Measurements from ENCODE around the gene MFSD11.
"Not testable (repeated sequence)": the region's sequence is repeated elsewhere in the genome, so short reads cannot be mapped to it uniquely, and the experiment has no call there.

Gene MFSD11

GRCh38 chr17:76738468-76738850, 540 bp downstream of the MFSD11 start:
- 19% methylated on average over 4 of the region's 7 CpGs for WGBS
- peak overlapping the region in 1 of 2 experiments; percentile 23 for H3K18ac ChIP-seq (ENCODE audit: low read depth in 1 of 2, low read length in 2 of 2)
- H2BK12ac ChIP-seq (ENCODE audit: low read length in 2 of 2) = no peak overlapping the region
- peak overlapping the region; percentile 26 for H2BK15ac ChIP-seq (ENCODE audit: low read depth, poor library complexity, severe bottlenecking)
- no peak overlapping the region for H4K91ac ChIP-seq (ENCODE audit: low read length)
- DNase-seq = no peak
- H2AFZ ChIP-seq (ENCODE audit: low read depth, low read length) = no peak overlapping the region
- peak overlapping the region; percentile 95 for H3K4me2 ChIP-seq (ENCODE audit: low read length, poor library complexity, severe bottlenecking)
- H3K9me3 ChIP-seq (ENCODE audit: control insufficient read depth, low read length) = no peaks in the 10 kb centered on the region
- peak overlapping the region; percentile 96 for H3K27ac ChIP-seq (ENCODE audit: low read length, poor library complexity, severe bottlenecking)
- H3K79me1 ChIP-seq (replicated peaks; ENCODE audit: low read length, poor library complexity, severe bottlenecking) = peaks cover 7% of the 10 kb centered on the region
- H4K8ac ChIP-seq (ENCODE audit: low read length) = no peak overlapping the region
- no peak overlapping the region for H2BK120ac ChIP-seq (ENCODE audit: low read depth, low read length)
- peaks cover 12 to 46% of the 10 kb centered on the region in 2 experiments for H3K36me3 ChIP-seq (ENCODE audit: control insufficient read depth in 1 of 2, insufficient read depth in 2 of 2, low read depth in 1 of 2, low read length in 2 of 2)
- peak overlapping the region; percentile 91 for H3K9ac ChIP-seq (ENCODE audit: low read length)
- H3K14ac ChIP-seq (ENCODE audit: low read length in 2 of 2) = no peak overlapping the region
- no peak overlapping the region for H3K23ac ChIP-seq (ENCODE audit: low read length in 2 of 2)
- peak overlapping the region in 1 of 2 experiments; percentile 92 for H3K4me3 ChIP-seq (ENCODE audit: insufficient read depth in 1 of 2, low read depth in 1 of 2, low read length in 2 of 2)
- peak overlapping the region in 1 of 2 experiments; percentile 91 for H3K4ac ChIP-seq (ENCODE audit: low read depth in 1 of 2, low read length in 2 of 2)
- H3K4me1 ChIP-seq (ENCODE audit: control insufficient read depth, insufficient read depth, low read depth, low read length) = peaks cover 2% of the 10 kb centered on the region
- no peak overlapping the region for H2AK5ac ChIP-seq (ENCODE audit: low read length, severe bottlenecking)
- H3K27me3 ChIP-seq (ENCODE audit: control insufficient read depth in 1 of 2, insufficient read depth in 1 of 2, low read length in 2 of 2) = no peaks in the 10 kb centered on the region
- peak overlapping the region; percentile 61 for H2BK5ac ChIP-seq (ENCODE audit: low read depth, low read length, poor library complexity, severe bottlenecking)

- H3K27me3 ChIP-seq (ENCODE audit: control insufficient read depth in 1 of 2, insufficient read depth in 1 of 2, low read length in 2 of 2); H4K91ac ChIP-seq (ENCODE audit: low read length); H2AK5ac ChIP-seq (ENCODE audit: low read length, severe bottlenecking); H2BK5ac ChIP-seq (ENCODE audit: low read depth, low read length, poor library complexity, severe bottlenecking); H3K23ac ChIP-seq (ENCODE audit: low read length in 2 of 2); DNase-seq; H3K9me3 ChIP-seq (ENCODE audit: control insufficient read depth, low read length); H2BK15ac ChIP-seq (ENCODE audit: low read depth, poor library complexity, severe bottlenecking); H3K79me1 ChIP-seq (replicated peaks; ENCODE audit: low read length, poor library complexity, severe bottlenecking); H3K4ac ChIP-seq (ENCODE audit: low read depth in 1 of 2, low read length in 2 of 2); H3K18ac ChIP-seq (ENCODE audit: low read depth in 1 of 2, low read length in 2 of 2); H3K14ac ChIP-seq (ENCODE audit: low read length in 2 of 2); H2BK120ac ChIP-seq (ENCODE audit: low read depth, low read length); H2AFZ ChIP-seq (ENCODE audit: low read depth, low read length); H3K27ac ChIP-seq (ENCODE audit: low read length, poor library complexity, severe bottlenecking); H2BK12ac ChIP-seq (ENCODE audit: low read length in 2 of 2); H3K4me1 ChIP-seq (ENCODE audit: control insufficient read depth, insufficient read depth, low read depth, low read length); H4K8ac ChIP-seq (ENCODE audit: low read length); H3K4me2 ChIP-seq (ENCODE audit: low read length, poor library complexity, severe bottlenecking): not testable (repeated sequence)
- Histone ChIP-seq H3K9ac (ENCODE audit: low read length) (peak overlapping the region; percentile 91), H3K4me3 (ENCODE audit: insufficient read depth in 1 of 2, low read depth in 1 of 2, low read length in 2 of 2) (peak overlapping the region in 1 of 2 experiments; percentile 92), H3K36me3 (ENCODE audit: control insufficient read depth in 1 of 2, insufficient read depth in 2 of 2, low read depth in 1 of 2, low read length in 2 of 2) (peaks cover 14 to 45% of the 10 kb centered on the region in 2 experiments)
- WGBS = 99% methylated on average over 15 of the region's 17 CpGs
Measured at GRCh38 chr17:76739568-76740115, 1.7 kb downstream of the MFSD11 start.

GRCh38 chr17:76740329-76741118, 2.6 kb downstream of the MFSD11 start:
- Histone ChIP-seq H3K23ac (ENCODE audit: low read length in 2 of 2) (no peak overlapping the region), H2AK5ac (ENCODE audit: low read length, severe bottlenecking) (no peak overlapping the region), H3K36me3 (ENCODE audit: control insufficient read depth in 1 of 2, insufficient read depth in 2 of 2, low read depth in 1 of 2, low read length in 2 of 2) (peaks cover 16 to 45% of the 10 kb centered on the region in 2 experiments), H2AFZ (ENCODE audit: low read depth, low read length) (no peak overlapping the region), H2BK12ac (ENCODE audit: low read length in 2 of 2) (no peak overlapping the region), H2BK120ac (ENCODE audit: low read depth, low read length) (no peak overlapping the region), H3K4me2 (ENCODE audit: low read length, poor library complexity, severe bottlenecking) (no peak overlapping the region), H3K18ac (ENCODE audit: low read depth in 1 of 2, low read length in 2 of 2) (no peak overlapping the region), H3K27ac (ENCODE audit: low read length, poor library complexity, severe bottlenecking) (no peak overlapping the region), H3K27me3 (ENCODE audit: control insufficient read depth in 1 of 2, insufficient read depth in 1 of 2, low read length in 2 of 2) (no peaks in the 10 kb centered on the region), H3K4ac (ENCODE audit: low read depth in 1 of 2, low read length in 2 of 2) (no peak overlapping the region), H3K9me3 (ENCODE audit: control insufficient read depth, low read length) (peaks cover 7% of the 10 kb centered on the region), H3K79me1 (replicated peaks; ENCODE audit: low read length, poor library complexity, severe bottlenecking) (peaks cover 7% of the 10 kb centered on the region), H2BK15ac (ENCODE audit: low read depth, poor library complexity, severe bottlenecking) (no peak overlapping the region), H3K14ac (ENCODE audit: low read length in 2 of 2) (no peak overlapping the region), H4K91ac (ENCODE audit: low read length) (no peak overlapping the region), H3K9ac (ENCODE audit: low read length) (peak overlapping the region; percentile 48), H3K4me1 (ENCODE audit: control insufficient read depth, insufficient read depth, low read depth, low read length) (peaks cover 2% of the 10 kb centered on the region), H3K4me3 (ENCODE audit: insufficient read depth in 1 of 2, low read depth in 1 of 2, low read length in 2 of 2) (peak overlapping the region in 1 of 2 experiments; percentile 35), H4K8ac (ENCODE audit: low read length) (no peak overlapping the region), H2BK5ac (ENCODE audit: low read depth, low read length, poor library complexity, severe bottlenecking) (no peak overlapping the region)
- DNase-seq = peak; percentile 81
- 68% methylated on average over 4 of the region's 5 CpGs for WGBS

GRCh38 chr17:76742958-76743357, 5.0 kb downstream of the MFSD11 start:
- Histone ChIP-seq H4K91ac (ENCODE audit: low read length) (no peak overlapping the region), H3K14ac (ENCODE audit: low read length in 2 of 2) (no peak overlapping the region), H3K4me2 (ENCODE audit: low read length, poor library complexity, severe bottlenecking) (no peak overlapping the region), H2BK12ac (ENCODE audit: low read length in 2 of 2) (no peak overlapping the region), H2AK5ac (ENCODE audit: low read length, severe bottlenecking) (no peak overlapping the region), H2AFZ (ENCODE audit: low read depth, low read length) (no peak overlapping the region), H3K4me3 (ENCODE audit: insufficient read depth in 1 of 2, low read depth in 1 of 2, low read length in 2 of 2) (no peak overlapping the region), H3K4ac (ENCODE audit: low read depth in 1 of 2, low read length in 2 of 2) (no peak overlapping the region), H3K36me3 (ENCODE audit: control insufficient read depth in 1 of 2, insufficient read depth in 2 of 2, low read depth in 1 of 2, low read length in 2 of 2) (peaks cover 9 to 55% of the 10 kb centered on the region in 2 experiments), H3K4me1 (ENCODE audit: control insufficient read depth, insufficient read depth, low read depth, low read length) (peaks cover 2% of the 10 kb centered on the region), H2BK120ac (ENCODE audit: low read depth, low read length) (no peak overlapping the region), H3K27ac (ENCODE audit: low read length, poor library complexity, severe bottlenecking) (no peak overlapping the region), H3K23ac (ENCODE audit: low read length in 2 of 2) (no peak overlapping the region), H3K18ac (ENCODE audit: low read depth in 1 of 2, low read length in 2 of 2) (no peak overlapping the region), H2BK5ac (ENCODE audit: low read depth, low read length, poor library complexity, severe bottlenecking) (no peak overlapping the region), H4K8ac (ENCODE audit: low read length) (no peak overlapping the region), H3K27me3 (ENCODE audit: control insufficient read depth in 1 of 2, insufficient read depth in 1 of 2, low read length in 2 of 2) (no peaks in the 10 kb centered on the region), H3K9ac (ENCODE audit: low read length) (no peak overlapping the region), H3K9me3 (ENCODE audit: control insufficient read depth, low read length) (peaks cover 8% of the 10 kb centered on the region), H3K79me1 (replicated peaks; ENCODE audit: low read length, poor library complexity, severe bottlenecking) (peaks cover 9% of the 10 kb centered on the region), H2BK15ac (ENCODE audit: low read depth, poor library complexity, severe bottlenecking) (no peak overlapping the region)
- DNase-seq = no peak
